Pancreas (tissue), 10 donors: ENCODE measurements around the gene CD70. TPM values are rescaled to one million over a fixed set of nuclear protein-coding genes. Genes with fewer than 3 reads are reported as not detected.

Experiments
- ATAC-seq, 4 donors: fragments of 200-7000 bp; cut with Tn5 transposase; one replicate each; pipeline versions ENCODE4 v1.8.0 to v1.9.1; 2020; ENCODE audit warnings: mild to moderate bottlenecking in 4 of 4, moderate library complexity in 4 of 4
- DNase-seq, 6 donors: peaks; one replicate each; pipeline ENCODE4 v3.0.0-alpha.2; 2020
- FAIRE-seq: peaks from 2 replicates; lab custom pipeline; 2012; peaks lifted over from hg19 to GRCh38; lab: Jason Lieb, UNC
- H3K27ac ChIP-seq, 4 donors: fragments of 200-600 bp; sonication (generic); 1 replicate in 3 of 4; 2 replicates in 1 of 4; pipeline versions ENCODE4 v1.5.0 to v1.8.0; 2020
- H3K27me3 ChIP-seq, 4 donors: fragments of 200-600 bp; one replicate each; pipeline ENCODE4 v1.8.0; 2021
- H3K36me3 ChIP-seq, 3 donors: fragments of 200-600 bp; sonication (generic) in 1 of 3; one replicate each; pipeline versions ENCODE4 v1.5.0 to v1.8.0; 2020 to 2021
- H3K4me1 ChIP-seq, 3 donors: fragments of 200-600 bp; one replicate each; pipeline ENCODE4 v1.8.0; 2021
- H3K4me3 ChIP-seq, 4 donors: fragments of 200-600 bp; sonication (generic) in 2 of 4; one replicate each; pipeline versions ENCODE4 v1.5.0 to v1.8.0; 2020 to 2021
- H3K9me3 ChIP-seq, 4 donors: fragments of 200-600 bp; one replicate each; pipeline ENCODE4 v1.8.0; 2021
- CTCF ChIP-seq, 4 donors: fragments of 200-600 bp; sonication (generic) in 3 of 4; IDR thresholded peaks; one replicate each; pipeline versions ENCODE4 v1.5.0 to v1.8.0; 2021; ENCODE audit warnings: antibody characterized with exemption in 4 of 4
- WGBS, 2 donors: extraction: QIAGEN DNeasy Blood & Tissue Kit; methylation state at CpG; one replicate each; pipeline ENCODE4 v1.1.7; 2013; 5-methylcytosine and 5-hydroxymethylcytosine counted together
- intact Hi-C, 3 donors: fragments of 100-400 bp; cut with DNase I; formaldehyde crosslinking; loops; one replicate each; pipeline versions ENCODE4 v1.11.1 to v1.14.2; 2022
- polyA plus RNA-seq, 2 donors: library from polyadenylated mRNA; stranded (reverse); fragments of 200-250 nt; gene quantifications; one replicate each; pipeline ENCODE4 v1.2.3, GENCODE V29; 2013
- total RNA-seq, 6 donors: library from RNA; stranded (reverse); fragmentation: NEBNext Ultra II Directional in 4 of 6; extraction: Animal tissue kit (Norgen Biotek cat#: 25700) in 4 of 6; gene quantifications; one replicate each; pipeline versions ENCODE4 v1.2.1 to v1.2.4, GENCODE V29; 2021 to 2023
- donor health status: healthy with polysubstance abuse.
- donor health status: DM: no; HTN: no; CAD: no; lungs with moderate emphysema.
- donor health status: DM: no; HTN: no; CAD: no.
- donor health status: control.
- donor health status: control.
- donor health status: Bipolar disorder and iron deficiency.
- donor health status: DM: yes; HTN: yes; CAD: no.
- donor health status: DM: no; HTN: no; CAD: no.
- donor health status: DM: no; HTN: no; CAD: no.
- donor health status: DM: yes; HTN: yes; CAD: no.

CD70 gene
- total and polyA plus RNA-seq, 8 donors, result 0.16 TPM; not detected in 7

GRCh38 chr19:6596621-6597020 lies 5.7 kb upstream of the CD70 start:
- WGBS, 2 donors, result 57 to 81% methylated on average over 7 of the region's 7 CpGs
- no peak for FAIRE-seq
- no peak overlapping the region for H3K4me3 ChIP-seq

GRCh38 chr19:6593651-6594416 lies 2.9 kb upstream of the CD70 start:
- H3K4me3 ChIP-seq, result no peak overlapping the region
- no peak overlapping the region for H3K27ac ChIP-seq
- DNase-seq, result no peak
- no peak for ATAC-seq
- no peaks in the 10 kb centered on the region for H3K4me1 ChIP-seq
- no peak for FAIRE-seq
- H3K27me3 ChIP-seq, result peaks cover 0 to 5% (median 2%) of the 10 kb centered on the region in 4 donors
- H3K9me3 ChIP-seq, result no peaks in the 10 kb centered on the region
- no peak for TF ChIP-seq CTCF (IDR thresholded peaks at IDR 0.05)
- intact Hi-C loops, result no loop called here
- no peaks in the 10 kb centered on the region for H3K36me3 ChIP-seq
- 26 to 29% methylated on average over 11 of the region's 11 CpGs for WGBS, 2 donors

More at GRCh38 chr19:6596621-6597020, 5.7 kb upstream of the CD70 start:
- Histone ChIP-seq H3K4me1 (no peaks in the 10 kb centered on the region), H3K27me3 (peaks cover 0 to 1% (median 0%) of the 10 kb centered on the region in 4 donors), H3K9me3 (no peaks in the 10 kb centered on the region), H3K36me3 (no peaks in the 10 kb centered on the region), H3K27ac (no peak overlapping the region)
- TF ChIP-seq CTCF (IDR thresholded peaks at IDR 0.05), result no peak
- DNase-seq (no peak), ATAC-seq (no peak)
- intact Hi-C loops, result no loop called here

- H3K4me3 ChIP-seq, result no peak overlapping the region
- peaks cover 0 to 17% (median 4%) of the 10 kb centered on the region in 4 donors for H3K27me3 ChIP-seq
- no peak overlapping the region for H3K27ac ChIP-seq
- ATAC-seq (no peak), FAIRE-seq (no peak), DNase-seq (no peak)
- H3K36me3 ChIP-seq, result no peaks in the 10 kb centered on the region
- intact Hi-C loops, result no loop called here
- no peaks in the 10 kb centered on the region for H3K9me3 ChIP-seq
- 0 to 1% methylated on average over 31 of the region's 31 CpGs for WGBS, 2 donors
- no peak for TF ChIP-seq CTCF (IDR thresholded peaks at IDR 0.05)
- no peaks in the 10 kb centered on the region for H3K4me1 ChIP-seq
Measured at GRCh38 chr19:6590258-6590826, 608 bp downstream of the CD70 start.

GRCh38 chr19:6589711-6590257 lies 1.2 kb downstream of the CD70 start:
- 2% methylated on average over 16 of the region's 16 CpGs for WGBS, 2 donors
- Histone ChIP-seq H3K27me3 (peaks cover 0 to 21% (median 4%) of the 10 kb centered on the region in 4 donors), H3K27ac (no peak overlapping the region), H3K9me3 (no peaks in the 10 kb centered on the region), H3K36me3 (no peaks in the 10 kb centered on the region), H3K4me1 (no peaks in the 10 kb centered on the region), H3K4me3 (no peak overlapping the region)
- ATAC-seq (no peak), FAIRE-seq (no peak), DNase-seq (no peak)
- intact Hi-C loops, result no loop called here
- no peak for TF ChIP-seq CTCF (IDR thresholded peaks at IDR 0.05)
